K562 (cell line): ENCODE measurements around the gene S100A10. TPM values are rescaled to one million over a fixed set of nuclear protein-coding genes. Genes with fewer than 3 reads are reported as not detected.

Experiments used
- ATAC-seq: fragments of 200-7000 bp; cut with Tn5 transposase; 3 replicates; pipeline ENCODE4 v1.9.1; 2020; ENCODE audit warnings: moderate library complexity
- BruUV-seq: library from RNA; stranded (reverse); fragments of 400-500 nt; replicated peaks from 2 replicates; lab custom pipeline; 2021; lab: Mats Ljungman, UMichigan
- CTCF ChIA-PET: fragments of 300-600 bp; formaldehyde crosslinking; extraction: SDS; loops from one replicate; lab custom pipeline; 2021; ENCODE audit warnings: low intra/inter-chr PET ratio; lab: Yijun Ruan, JAX
- POLR2A ChIA-PET: fragments of 300-600, 350-650 bp; sonication (Branson Sonifier 250); formaldehyde crosslinking; extraction: SDS; loops from one replicate; lab custom pipeline; 2021; ENCODE audit warnings: antibody characterized with exemption, inconsistent platforms; lab: Yijun Ruan, JAX
- DNase-seq, 4 experiments: peaks; one replicate each; pipeline versions ENCODE4 v3.0.0 to v3.0.0-alpha.2; 2011 to 2018; ENCODE audit warnings: low spot score in 3 of 4, mixed read lengths in 3 of 4; ENCODE audit errors: extremely low read depth in 1 of 4
- FAIRE-seq: peaks from 2 replicates; lab custom pipeline; 2011; peaks lifted over from hg19 to GRCh38; lab: Jason Lieb, UNC
- H2AFZ ChIP-seq: 2 replicates; pipeline ENCODE4 v1.6.0; 2011; ENCODE audit warnings: low read depth, low read length, control low read depth, inconsistent platforms
- H3K27ac ChIP-seq: fragments of 200-600 bp; 3 replicates; pipeline ENCODE4 v1.8.0; 2011; ENCODE audit warnings: low read depth, mild to moderate bottlenecking, control low read depth, inconsistent platforms, low read length, moderate library complexity, mixed read lengths; ENCODE audit errors: extremely low read depth
- H3K27me3 ChIP-seq, 2 experiments: fragments of 300-600 bp in 1 of 2; 2 replicates in 1 of 2; 3 replicates in 1 of 2; pipeline versions ENCODE4 v1.6.0 to v1.8.0; 2011; ENCODE audit warnings: inconsistent platforms in 2 of 2, low read length in 2 of 2, mild to moderate bottlenecking in 1 of 2, mixed read lengths in 1 of 2, moderate library complexity in 1 of 2; ENCODE audit not compliant: control insufficient read depth in 2 of 2, insufficient read depth in 2 of 2
- H3K36me3 ChIP-seq: fragments of 300-600 bp; 3 replicates; pipeline ENCODE4 v1.8.0; 2011; ENCODE audit warnings: mild to moderate bottlenecking, low read length, inconsistent platforms; ENCODE audit not compliant: control insufficient read depth, insufficient read depth
- H3K4me1 ChIP-seq, 2 experiments: fragments of 200-600 bp in 1 of 2; replicated peaks in 1 of 2; 2 replicates in 1 of 2; 3 replicates in 1 of 2; pipeline versions ENCODE4 v1.5.1 to v1.8.0; 2011; ENCODE audit warnings: inconsistent platforms in 2 of 2, low read length in 2 of 2, mild to moderate bottlenecking in 1 of 2, mixed read lengths in 1 of 2, moderate library complexity in 1 of 2; ENCODE audit not compliant: control insufficient read depth in 2 of 2, insufficient read depth in 2 of 2
- H3K4me2 ChIP-seq: 2 replicates; pipeline ENCODE4 v1.6.1; 2011; ENCODE audit warnings: low read length, control low read depth, inconsistent platforms, mixed read lengths; ENCODE audit not compliant: insufficient read depth
- H3K4me3 ChIP-seq: fragments of 200-600 bp; sonication (generic), shearing (Covaris generic); 2 replicates; pipeline ENCODE4 v1.5.1; 2016; ENCODE audit warnings: control low read depth, inconsistent platforms
- H3K79me2 ChIP-seq: fragments of 200-600 bp; 3 replicates; pipeline ENCODE4 v1.8.0; 2011; ENCODE audit warnings: low read length, inconsistent platforms; ENCODE audit not compliant: control insufficient read depth, insufficient read depth
- H3K9ac ChIP-seq, 2 experiments: 2 replicates each; pipeline versions ENCODE4 v1.6.0 to v1.6.1; 2011; ENCODE audit warnings: low read depth in 2 of 2, low read length in 2 of 2, control low read depth in 1 of 2, inconsistent platforms in 1 of 2, mild to moderate bottlenecking in 1 of 2, mixed read lengths in 1 of 2; ENCODE audit not compliant: insufficient read depth in 1 of 2
- H3K9me1 ChIP-seq: one replicate; pipeline ENCODE4 v1.6.0; 2011; ENCODE audit warnings: inconsistent platforms, mild to moderate bottlenecking, low read length, moderate library complexity; ENCODE audit not compliant: control insufficient read depth, insufficient read depth
- H3K9me3 ChIP-seq: replicated peaks from 2 replicates; pipeline ENCODE4 v1.5.1; 2011; ENCODE audit warnings: low read depth, low read length, inconsistent platforms; ENCODE audit not compliant: control insufficient read depth, insufficient read depth
- H4K20me1 ChIP-seq: replicated peaks from 2 replicates; pipeline ENCODE4 v1.6.1; 2011; ENCODE audit warnings: low read length, inconsistent platforms, mixed read lengths; ENCODE audit not compliant: control insufficient read depth, insufficient read depth
- DNMT1 ChIP-seq: fragments of 450-650 bp; IDR thresholded peaks from 2 replicates; pipeline ENCODE4 v1.6.1; 2016; ENCODE audit warnings: antibody characterized with exemption, mild to moderate bottlenecking
- E4F1 ChIP-seq: fragments of 250-450 bp; sonication (Bioruptor Pico); IDR thresholded peaks from 2 replicates; pipeline ENCODE4 v1.5.0; 2021; ENCODE audit warnings: mild to moderate bottlenecking, borderline replicate concordance
- FOXJ3 ChIP-seq: sonication (generic); formaldehyde crosslinking; IDR thresholded peaks from 2 replicates; pipeline ENCODE4 v1.4.0; 2020; ENCODE audit warnings: mild to moderate bottlenecking, missing genetic modification reagents
- GATAD2A ChIP-seq: fragments of 450-650 bp; IDR thresholded peaks from 2 replicates; pipeline ENCODE4 v1.6.1; 2017
- L3MBTL2 ChIP-seq: fragments of 450-650 bp; IDR thresholded peaks from 2 replicates; pipeline ENCODE4 v1.6.1; 2016; ENCODE audit warnings: mild to moderate bottlenecking, moderate library complexity
- OTX1 ChIP-seq: fragments of 450-650 bp; formaldehyde crosslinking; IDR thresholded peaks from 2 replicates; pipeline ENCODE4 v1.4.0; 2022; ENCODE audit warnings: mild to moderate bottlenecking
- RBM17 ChIP-seq: fragments of 200-400 bp; formaldehyde crosslinking; IDR thresholded peaks from 2 replicates; pipeline ENCODE4 v1.6.1; 2017; ENCODE audit warnings: low read depth, mild to moderate bottlenecking, low read length, borderline replicate concordance
- SAFB ChIP-seq: fragments of 200-400 bp; formaldehyde crosslinking; IDR thresholded peaks from 2 replicates; pipeline ENCODE4 v1.6.1; 2017; ENCODE audit warnings: low read depth, low read length, borderline replicate concordance
- TBL1XR1 ChIP-seq, 2 experiments: IDR thresholded peaks; 2 replicates each; pipeline ENCODE4 v1.6.1; 2012; ENCODE audit warnings: improper control_type of control experiment in 2 of 2, low read length in 2 of 2, mild to moderate bottlenecking in 1 of 2
- YY1 ChIP-seq, 3 experiments: IDR thresholded peaks; 2 replicates each; pipeline ENCODE4 v1.6.1; 2011; ENCODE audit warnings: low read length in 2 of 3, mild to moderate bottlenecking in 2 of 3, moderate library complexity in 2 of 3, borderline replicate concordance in 1 of 3, control low read depth in 1 of 3, low read depth in 1 of 3; ENCODE audit not compliant: insufficient read depth in 3 of 3, insufficient replicate concordance in 2 of 3, control insufficient read depth in 1 of 3, insufficient read length in 1 of 3; ENCODE audit errors: extremely low read depth in 1 of 3
- ZBTB8A ChIP-seq: fragments of 450-650 bp; IDR thresholded peaks from 2 replicates; pipeline ENCODE4 v1.6.1; 2018; ENCODE audit warnings: mild to moderate bottlenecking, moderate library complexity; ENCODE audit not compliant: partially characterized antibody
- ZFP1 ChIP-seq: fragments of 450-650 bp; formaldehyde crosslinking; IDR thresholded peaks from 2 replicates; pipeline ENCODE4 v1.4.0; 2020; ENCODE audit warnings: mild to moderate bottlenecking, mixed read lengths
- ZNF217 ChIP-seq: sonication (generic); formaldehyde crosslinking; IDR thresholded peaks from 2 replicates; pipeline ENCODE4 v1.8.0; 2022; ENCODE audit warnings: mild to moderate bottlenecking, missing genetic modification reagents
- whole genome bisulfite sequencing: fragments of 100-300 bp; shearing (Covaris generic); methylation state at CpG from one replicate; pipeline ENCODE4 v1.1.6; 2016; ENCODE audit warnings: low coverage, mixed read lengths; ENCODE audit not compliant: insufficient coverage; ENCODE audit errors: missing lambda C conversion rate; 5-methylcytosine and 5-hydroxymethylcytosine counted together
- in situ Hi-C: fragments of 300-500 bp; cut with MboI; formaldehyde crosslinking; loops from 4 replicates; pipeline ENCODE4 v1.15.0; 2018; ENCODE audit warnings: inconsistent platforms, mixed read lengths
- intact Hi-C: fragments of 100-400 bp; cut with micrococcal nuclease; formaldehyde crosslinking; loops from 2 replicates; pipeline ENCODE4 v1.14.2; 2022
- polyA plus RNA-seq, 8 experiments: library from polyadenylated mRNA; depleted of rRNA in 4 of 8; stranded (reverse) in 5 of 8; unstranded in 3 of 8; fragments of >200 nt; fragmentation: Nextera tagmentation in 2 of 8; fragmentation: Illumina TruSeq in 1 of 8; extraction: Ambion mirVana in 2 of 8; extraction: Trizol in 1 of 8; gene quantifications; 2 replicates each; pipeline versions ENCODE4 v1.2.1 to v1.2.3, GENCODE V29; 2011 to 2014; ENCODE audit warnings: inconsistent platforms in 1 of 8, missing spikeins in 1 of 8
- total RNA-seq, 7 experiments: library from RNA; depleted of rRNA in 6 of 7; stranded (reverse); fragments of >200 nt in 6 of 7; fragmentation: Illumina TruSeq in 2 of 7; extraction: Trizol in 2 of 7; gene quantifications; 2 replicates each; pipeline versions ENCODE4 v1.2.1 to v1.2.3, GENCODE V29; 2011 to 2021; ENCODE audit warnings: low replicate concordance in 1 of 7
- TF ChIP-seq, protein P1 (sequence below): fragments of 450-650 bp; formaldehyde crosslinking; IDR thresholded peaks from 2 replicates; pipeline ENCODE4 v1.4.0; 2020; ENCODE audit warnings: mild to moderate bottlenecking
- TF ChIP-seq, protein P2 (sequence below): fragments of 250-450 bp; sonication (Bioruptor Pico); IDR thresholded peaks from 2 replicates; pipeline ENCODE4 v1.5.0; 2021
- TF ChIP-seq, protein P3 (sequence below): fragments of 450-650 bp; IDR thresholded peaks from 2 replicates; pipeline ENCODE4 v1.6.1; 2017; ENCODE audit warnings: mild to moderate bottlenecking, moderate library complexity

Gene S100A10
- total and polyA plus RNA-seq, 9 of the 15 experiments (the other 6 are each of a cell fraction or from before 2014, with no cell fraction given), result 0.32 to 1.6 (median 0.50) TPM; not detected in 3

DNA sequence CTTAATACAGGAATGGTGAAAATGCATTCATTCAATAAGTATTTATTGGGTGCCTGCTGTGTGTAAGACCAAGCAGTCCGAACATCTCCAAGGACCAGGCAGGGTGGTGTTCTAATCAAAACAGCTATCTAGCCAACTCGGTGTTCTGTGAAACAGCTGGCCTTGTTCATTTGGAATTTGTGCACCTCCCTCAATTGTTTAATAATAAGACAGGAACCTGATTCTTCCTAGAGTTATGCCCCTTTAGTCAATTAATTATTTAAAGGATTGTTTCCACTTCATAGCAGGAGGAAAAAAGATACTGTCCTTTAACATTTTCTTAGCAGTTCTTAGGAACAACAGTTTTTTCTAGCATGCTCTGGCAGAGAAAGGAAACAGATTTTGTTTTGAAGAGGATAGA, 30.4 kb downstream of the S100A10 start (continued):
- TF ChIP-seq, protein P1, sequence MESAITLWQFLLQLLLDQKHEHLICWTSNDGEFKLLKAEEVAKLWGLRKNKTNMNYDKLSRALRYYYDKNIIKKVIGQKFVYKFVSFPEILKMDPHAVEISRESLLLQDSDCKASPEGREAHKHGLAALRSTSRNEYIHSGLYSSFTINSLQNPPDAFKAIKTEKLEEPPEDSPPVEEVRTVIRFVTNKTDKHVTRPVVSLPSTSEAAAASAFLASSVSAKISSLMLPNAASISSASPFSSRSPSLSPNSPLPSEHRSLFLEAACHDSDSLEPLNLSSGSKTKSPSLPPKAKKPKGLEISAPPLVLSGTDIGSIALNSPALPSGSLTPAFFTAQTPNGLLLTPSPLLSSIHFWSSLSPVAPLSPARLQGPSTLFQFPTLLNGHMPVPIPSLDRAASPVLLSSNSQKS (CRISPR knock-in tag), result no peak
- TF ChIP-seq L3MBTL2 (no peak), RBM17 (no peak), FOXJ3 (CRISPR knock-in tag) (no peak), GATAD2A (no peak)

DNA sequence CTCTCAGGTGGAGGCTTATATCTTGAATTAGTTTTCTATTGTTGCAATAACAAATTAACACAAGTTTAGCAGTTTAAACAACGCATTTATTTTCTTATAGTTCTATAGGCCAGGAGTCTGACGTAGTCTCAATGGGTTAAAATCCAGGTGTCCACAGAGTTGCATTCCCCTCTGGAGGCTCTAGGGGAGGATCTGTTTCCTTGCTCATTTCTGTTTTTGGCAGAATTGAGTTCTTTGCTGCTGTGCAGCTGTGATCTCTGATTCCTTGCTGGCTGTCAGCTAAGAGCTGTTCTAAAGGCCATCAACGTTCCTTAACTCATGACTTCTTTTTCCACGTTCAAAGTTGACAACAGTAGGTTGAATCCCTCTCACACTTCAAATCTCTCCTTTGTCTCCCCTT, 31.8 kb downstream of the S100A10 start:
- ATAC-seq (no peak), FAIRE-seq (no peak), DNase-seq (no peak)
- POLR2A ChIA-PET, result interaction anchor here (0.5 kb wide), 1 partner anchor 680 kb away, joined by 3 read pairs; no protein-coding TSS in a partner anchor
- Histone ChIP-seq H3K27me3 (peaks cover 0 to 4% of the 10 kb centered on the region in 2 experiments; a peak in 2 of 5 replicates), H3K9ac (no peak overlapping the region), H3K4me3 (no peak overlapping the region), H3K36me3 (no peaks in the 10 kb centered on the region), H3K9me3 (no peaks in the 10 kb centered on the region), H4K20me1 (no peaks in the 10 kb centered on the region), H3K79me2 (no peaks in the 10 kb centered on the region), H3K27ac (no peak overlapping the region), H3K4me2 (no peak overlapping the region), H3K9me1 (no peaks in the 10 kb centered on the region), H2AFZ (no peak overlapping the region), H3K4me1 (no peaks in the 10 kb centered on the region)
- intact Hi-C loops, result no loop called here
- in situ Hi-C loops, result no loop called here
- CTCF ChIA-PET, result no interaction called here
- no peak for TF ChIP-seq ZFP1
- no peak for TF ChIP-seq ZNF217 (CRISPR knock-in tag)
- TF ChIP-seq YY1 (IDR thresholded peaks at IDR 0.05; ENCODE audit: borderline replicate concordance in 1 of 3, control insufficient read depth in 1 of 3, extremely low read depth in 1 of 3, insufficient read depth in 3 of 3, insufficient read length in 1 of 3, insufficient replicate concordance in 2 of 3, low read depth in 1 of 3, low read length in 2 of 3), result no peak
- no peak for TF ChIP-seq SAFB
- TF ChIP-seq, protein P2, sequence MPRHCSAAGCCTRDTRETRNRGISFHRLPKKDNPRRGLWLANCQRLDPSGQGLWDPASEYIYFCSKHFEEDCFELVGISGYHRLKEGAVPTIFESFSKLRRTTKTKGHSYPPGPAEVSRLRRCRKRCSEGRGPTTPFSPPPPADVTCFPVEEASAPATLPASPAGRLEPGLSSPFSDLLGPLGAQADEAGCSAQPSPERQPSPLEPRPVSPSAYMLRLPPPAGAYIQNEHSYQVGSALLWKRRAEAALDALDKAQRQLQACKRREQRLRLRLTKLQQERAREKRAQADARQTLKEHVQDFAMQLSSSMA (CRISPR knock-in tag), result no peak
- TF ChIP-seq E4F1 (CRISPR knock-in tag), result no peak
- TF ChIP-seq, protein P3, sequence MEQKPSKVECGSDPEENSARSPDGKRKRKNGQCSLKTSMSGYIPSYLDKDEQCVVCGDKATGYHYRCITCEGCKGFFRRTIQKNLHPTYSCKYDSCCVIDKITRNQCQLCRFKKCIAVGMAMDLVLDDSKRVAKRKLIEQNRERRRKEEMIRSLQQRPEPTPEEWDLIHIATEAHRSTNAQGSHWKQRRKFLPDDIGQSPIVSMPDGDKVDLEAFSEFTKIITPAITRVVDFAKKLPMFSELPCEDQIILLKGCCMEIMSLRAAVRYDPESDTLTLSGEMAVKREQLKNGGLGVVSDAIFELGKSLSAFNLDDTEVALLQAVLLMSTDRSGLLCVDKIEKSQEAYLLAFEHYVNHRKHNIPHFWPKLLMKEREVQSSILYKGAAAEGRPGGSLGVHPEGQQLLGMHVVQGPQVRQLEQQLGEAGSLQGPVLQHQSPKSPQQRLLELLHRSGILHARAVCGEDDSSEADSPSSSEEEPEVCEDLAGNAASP, result no peak
- TF ChIP-seq DNMT1, result no peak
- no peak for TF ChIP-seq TBL1XR1 (IDR thresholded peaks at IDR 0.05; ENCODE audit: low read length in 2 of 2)
- no peak for TF ChIP-seq ZBTB8A
- no peak for TF ChIP-seq OTX1 (CRISPR knock-in tag)
- WGBS, result 9% methylated on average over 4 of the region's 4 CpGs
- no TSS peak for BruUV-seq
